ENCODE measurements around the gene HEBP1. TPM values are rescaled to one million over a fixed set of nuclear protein-coding genes. Genes with fewer than 3 reads are reported as not detected.
A peak's percentile ranks its signal among the peaks of the same experiment; 100 is the strongest.

Gene HEBP1
- total RNA-seq, 1 donor from 2014 or later, result 13.3 TPM

DNA sequence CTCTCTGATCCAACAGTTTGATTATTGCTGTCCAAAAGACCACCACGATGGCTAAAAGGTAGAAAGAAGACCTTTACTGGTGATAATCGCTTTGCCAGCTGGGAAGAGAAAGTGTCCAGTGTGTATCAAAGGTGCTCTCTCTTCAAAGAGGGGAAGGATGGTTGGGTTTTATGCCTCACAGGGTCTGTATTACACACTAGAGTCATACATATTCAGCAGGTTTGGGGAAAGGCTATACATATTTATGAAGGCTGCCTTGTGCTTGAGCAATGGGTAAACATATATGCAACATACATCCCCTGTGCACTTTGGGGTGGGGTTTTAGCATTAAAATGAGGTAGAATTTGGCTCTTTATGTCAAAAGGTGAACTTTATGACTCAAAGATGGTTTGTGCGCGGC is 66.3 kb downstream of the HEBP1 start:
- Mint-ChIP-seq H3K36me3 (ENCODE audit: low read depth) (no peaks in the 10 kb centered on the region), H3K27ac (no peak overlapping the region), H3K4me1 (ENCODE audit: low read depth) (no peaks in the 10 kb centered on the region), H3K27me3 (ENCODE audit: low read depth) (peaks cover 7% of the 10 kb centered on the region), H3K9me3 (no peaks in the 10 kb centered on the region), H3K4me3 (ENCODE audit: low read depth) (no peak overlapping the region)
- intact Hi-C loops (cut with micrococcal nuclease), result no loop called here
- DNase-seq (ENCODE audit: low spot score), result no peak

DNA sequence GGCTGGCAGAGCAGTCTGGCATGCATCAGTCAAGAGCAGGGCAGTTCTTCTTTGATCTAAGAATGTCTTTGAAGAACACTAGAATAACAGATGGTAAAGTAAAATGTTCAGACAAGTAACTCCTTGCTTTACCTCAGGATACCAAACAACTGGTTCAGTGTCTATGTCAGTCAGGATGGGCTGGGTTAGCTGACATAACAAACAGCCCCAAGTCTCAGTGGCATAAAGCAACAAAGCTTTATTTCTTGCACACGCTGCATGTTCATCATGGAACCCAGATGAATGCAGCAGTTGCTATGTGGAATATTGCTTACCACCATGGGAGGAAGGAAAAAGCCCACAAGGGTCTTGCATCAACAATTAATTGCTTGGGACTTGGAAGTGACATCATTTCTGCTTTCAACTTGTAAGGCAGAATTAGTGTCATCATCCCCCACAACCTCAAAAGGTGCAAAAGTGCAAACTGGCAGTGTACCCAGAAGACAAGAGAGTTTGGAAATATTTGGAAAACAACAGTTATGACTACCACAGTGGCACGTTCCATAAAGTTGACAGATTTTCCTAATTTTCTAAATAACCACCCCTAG is 69.3 kb downstream of the HEBP1 start:
- Mint-ChIP-seq H3K9me3 (no peaks in the 10 kb centered on the region), H3K36me3 (ENCODE audit: low read depth) (no peaks in the 10 kb centered on the region), H3K27ac (no peak overlapping the region), H3K4me1 (ENCODE audit: low read depth) (no peaks in the 10 kb centered on the region), H3K4me3 (ENCODE audit: low read depth) (no peak overlapping the region), H3K27me3 (ENCODE audit: low read depth) (peaks cover 5% of the 10 kb centered on the region)
- no peak for DNase-seq (ENCODE audit: low spot score)
- intact Hi-C loops (cut with micrococcal nuclease), result no loop called here

DNA sequence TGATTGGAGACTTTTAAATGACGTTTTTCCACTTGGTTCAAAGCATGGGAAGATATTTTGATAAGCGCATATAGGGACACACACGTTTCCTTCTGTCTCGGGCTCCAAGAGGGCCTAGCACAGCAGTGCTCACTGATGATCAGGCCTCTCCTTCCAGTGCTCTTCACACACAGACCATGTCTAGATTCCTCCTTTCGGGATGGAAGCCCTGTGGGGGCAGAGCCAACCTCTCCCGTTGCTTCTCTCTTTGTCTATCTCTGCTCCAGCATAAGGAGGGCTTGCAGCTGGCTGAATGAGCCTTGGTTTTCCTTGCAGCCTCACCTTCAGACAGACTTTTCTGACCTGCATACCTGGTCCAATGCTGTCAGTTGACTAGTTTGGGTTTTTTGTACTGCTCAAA is 70.4 kb downstream of the HEBP1 start:
- Mint-ChIP-seq H3K9me3 (no peaks in the 10 kb centered on the region), H3K4me3 (ENCODE audit: low read depth) (no peak overlapping the region), H3K36me3 (ENCODE audit: low read depth) (no peaks in the 10 kb centered on the region), H3K27me3 (ENCODE audit: low read depth) (peaks cover 4% of the 10 kb centered on the region), H3K4me1 (ENCODE audit: low read depth) (no peaks in the 10 kb centered on the region), H3K27ac (no peak overlapping the region)
- DNase-seq (ENCODE audit: low spot score), result no peak
- intact Hi-C loops (cut with micrococcal nuclease), result no loop called here

DNA sequence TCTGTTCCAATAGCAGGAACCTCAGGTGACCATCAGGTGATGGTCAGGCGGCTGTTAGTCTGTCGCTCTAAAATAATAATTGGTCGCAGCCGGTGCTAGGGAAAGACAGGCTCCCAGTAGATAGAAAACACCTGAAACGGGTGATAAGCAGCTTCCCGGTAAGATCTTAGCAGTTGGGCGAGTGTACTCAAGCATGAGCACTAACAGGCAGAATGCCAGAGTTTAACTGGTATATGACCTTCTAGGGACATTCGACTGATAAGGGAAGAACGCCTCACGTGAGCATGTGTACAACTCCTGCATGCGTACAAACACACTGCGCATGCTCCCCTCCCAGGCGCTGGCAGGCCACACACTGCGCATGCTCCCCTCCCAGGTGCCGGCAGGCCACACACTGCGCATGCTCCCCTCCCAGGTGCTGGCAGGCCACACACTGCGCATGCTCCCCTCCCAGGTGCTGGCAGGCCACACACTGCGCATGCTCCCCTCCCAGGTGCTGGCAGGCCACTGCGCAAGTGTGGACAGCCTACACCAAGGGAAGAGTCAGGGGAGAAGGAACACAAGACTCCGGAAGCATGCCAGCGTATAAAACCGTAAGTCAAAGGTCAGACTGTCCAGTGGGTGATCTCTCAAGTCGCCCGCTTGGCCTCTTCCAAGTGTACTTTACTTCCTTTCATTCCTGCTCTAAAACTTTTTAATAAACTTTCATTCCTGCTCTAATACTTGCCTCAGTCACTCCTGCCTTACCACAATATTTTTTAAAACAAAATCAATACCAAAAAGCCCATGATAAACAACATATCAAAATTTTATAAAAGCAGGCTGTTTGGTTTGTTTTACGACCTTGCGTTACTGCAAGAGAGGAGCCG is 72.6 kb downstream of the HEBP1 start:
- H3K27ac Mint-ChIP-seq, result no peak overlapping the region

DNA sequence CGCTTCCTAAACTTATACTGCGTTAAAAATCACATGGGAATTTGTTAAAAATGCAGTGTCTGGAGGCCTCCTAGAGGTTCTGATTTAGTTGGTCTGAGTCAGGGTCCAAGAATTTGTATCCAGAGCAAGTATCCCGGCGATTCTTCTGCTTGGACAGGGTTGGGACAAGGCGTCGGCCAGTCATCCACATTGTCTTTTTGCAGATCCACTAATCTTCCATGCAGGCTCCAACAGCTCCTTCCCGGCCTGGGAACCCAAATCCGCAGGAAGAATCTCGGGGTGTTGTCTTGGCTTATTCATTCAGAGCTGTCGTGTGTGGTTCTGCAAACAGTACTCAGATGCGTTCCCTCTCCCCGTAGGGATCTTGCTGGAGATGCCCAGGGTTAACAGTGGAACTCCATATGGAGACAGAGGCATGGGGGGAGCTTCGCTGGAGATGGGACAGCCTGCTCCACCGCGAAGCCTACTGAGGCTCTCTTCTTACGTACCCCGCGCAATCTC is 73.4 kb downstream of the HEBP1 start:
- H3K27me3 Mint-ChIP-seq (ENCODE audit: low read depth), result no peaks in the 10 kb centered on the region
- H3K36me3 Mint-ChIP-seq (ENCODE audit: low read depth), result no peaks in the 10 kb centered on the region
- no peaks in the 10 kb centered on the region for H3K4me1 Mint-ChIP-seq (ENCODE audit: low read depth)
- no peak overlapping the region for H3K27ac Mint-ChIP-seq
- no peak overlapping the region for H3K4me3 Mint-ChIP-seq (ENCODE audit: low read depth)
- DNase-seq (ENCODE audit: low spot score), result no peak
- intact Hi-C loops (cut with micrococcal nuclease), result no loop called here
- H3K9me3 Mint-ChIP-seq, result no peaks in the 10 kb centered on the region

More for the DNA sequence above, 72.6 kb downstream of the HEBP1 start:
- Mint-ChIP-seq H3K4me1 (ENCODE audit: low read depth) (no peaks in the 10 kb centered on the region), H3K4me3 (ENCODE audit: low read depth) (peak overlapping the region; percentile 11), H3K27me3 (ENCODE audit: low read depth) (no peaks in the 10 kb centered on the region), H3K9me3 (no peaks in the 10 kb centered on the region), H3K36me3 (ENCODE audit: low read depth) (no peaks in the 10 kb centered on the region)
- DNase-seq (ENCODE audit: low spot score), result peak; percentile 17
- intact Hi-C loops (cut with micrococcal nuclease), result no loop called here

DNA sequence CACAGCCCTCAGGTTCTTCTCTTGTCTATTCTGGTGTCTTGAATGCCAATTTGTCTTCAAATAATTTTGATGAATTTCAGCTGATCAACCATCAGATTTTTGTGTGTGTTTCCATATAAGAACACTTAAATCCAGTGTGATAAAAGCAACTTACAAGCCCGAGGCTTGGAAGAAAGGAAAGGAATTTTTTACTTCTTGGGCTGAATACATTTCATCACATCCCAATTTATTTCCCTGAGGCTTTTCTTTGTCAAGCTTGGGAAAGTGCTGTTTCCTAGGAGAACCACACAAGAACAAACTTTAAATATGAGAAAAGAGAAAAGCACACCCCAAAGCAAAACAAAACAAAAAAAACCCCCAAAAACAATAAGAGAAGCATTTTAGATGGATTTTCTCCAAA is 74.7 kb downstream of the HEBP1 start:
- DNase-seq (ENCODE audit: low spot score), result no peak
- no peak overlapping the region for H3K27ac Mint-ChIP-seq
- intact Hi-C loops (cut with micrococcal nuclease), result no loop called here
- no peaks in the 10 kb centered on the region for H3K27me3 Mint-ChIP-seq (ENCODE audit: low read depth)
- no peaks in the 10 kb centered on the region for H3K36me3 Mint-ChIP-seq (ENCODE audit: low read depth)
- no peaks in the 10 kb centered on the region for H3K4me1 Mint-ChIP-seq (ENCODE audit: low read depth)
- no peak overlapping the region for H3K4me3 Mint-ChIP-seq (ENCODE audit: low read depth)
- H3K9me3 Mint-ChIP-seq, result no peaks in the 10 kb centered on the region

Other genes with a start within 250 kb of the HEBP1 start
- gene APOLD1, start 214.6 kb downstream of the HEBP1 start, total RNA-seq, result 5.3 and 6.0 TPM in 2 replicates
- 114 and 120 TPM in 2 replicates for gene DDX47, start 186.9 kb downstream of the HEBP1 start, total RNA-seq
- gene GPRC5A, start 108.7 kb downstream of the HEBP1 start, total RNA-seq, result not detected in 2 replicates
- not detected in 2 replicates for gene GPRC5D, start 48.1 kb downstream of the HEBP1 start, total RNA-seq
- 5.7 and 6.8 TPM in 2 replicates for gene FAM234B, start 44.1 kb upstream of the HEBP1 start, total RNA-seq
- not detected in 2 replicates for gene GSG1, start 103.4 kb upstream of the HEBP1 start, total RNA-seq
- 9.5 and 10.2 TPM in 2 replicates for gene EMP1, start 196.5 kb upstream of the HEBP1 start, total RNA-seq